HG03135 (cell line): ENCODE results near the gene CEP104.
"Not testable (repeated sequence)": the region's sequence is repeated elsewhere in the genome, so short reads cannot be mapped to it uniquely, and the experiment has no call there.

Experiments
- ATAC-seq: cut with Tn5 transposase; IDR thresholded peaks from one replicate; pipeline ENCODE4 v1.9.1; 2021; ENCODE audit warnings: mild to moderate bottlenecking, moderate library complexity; ENCODE audit not compliant: unreplicated experiment

Gene CEP104

DNA sequence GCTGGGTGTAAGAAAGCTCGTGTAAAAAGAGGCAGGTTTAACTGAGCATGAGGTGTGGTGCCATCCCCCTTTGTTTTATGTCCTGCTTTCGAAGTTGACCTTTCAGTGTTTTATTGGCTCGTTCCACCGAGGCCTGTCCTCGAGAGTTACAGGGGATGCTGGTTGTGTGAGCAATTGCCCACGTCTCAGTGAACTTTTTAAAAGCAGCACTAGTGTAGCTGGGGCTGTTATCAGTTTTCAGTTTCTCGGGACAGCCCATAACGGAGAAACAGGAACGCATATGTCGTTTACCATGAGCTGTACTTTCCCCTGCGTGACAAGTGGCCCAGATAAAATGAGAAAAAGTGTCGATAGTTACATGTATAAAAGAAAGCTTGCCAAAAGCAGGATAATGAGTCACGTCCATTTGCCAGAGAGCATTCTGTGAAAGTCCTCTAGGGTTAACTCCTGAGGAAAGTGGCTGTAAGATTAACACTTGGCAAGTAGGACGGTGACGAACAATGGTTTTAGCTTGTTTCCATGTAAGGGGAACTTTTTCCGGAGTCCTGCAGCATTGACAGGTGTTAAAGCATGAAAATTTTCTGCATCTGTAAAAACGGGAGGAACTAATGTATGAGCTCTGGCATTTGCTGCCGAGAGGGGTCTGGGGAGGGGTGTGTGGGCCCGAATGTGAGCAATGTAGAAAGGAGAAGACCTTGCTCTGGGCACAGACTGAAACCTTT lies 52.9 kb downstream of the CEP104 start:
- ATAC-seq: no peak

- ATAC-seq: not testable (repeated sequence)
These were observed 56.2 kb downstream of the CEP104 start for GRCh38 chr1:3800795-3801194.

- ATAC-seq: no peak
These were observed 56.9 kb downstream of the CEP104 start for GRCh38 chr1:3799976-3800685.

DNA sequence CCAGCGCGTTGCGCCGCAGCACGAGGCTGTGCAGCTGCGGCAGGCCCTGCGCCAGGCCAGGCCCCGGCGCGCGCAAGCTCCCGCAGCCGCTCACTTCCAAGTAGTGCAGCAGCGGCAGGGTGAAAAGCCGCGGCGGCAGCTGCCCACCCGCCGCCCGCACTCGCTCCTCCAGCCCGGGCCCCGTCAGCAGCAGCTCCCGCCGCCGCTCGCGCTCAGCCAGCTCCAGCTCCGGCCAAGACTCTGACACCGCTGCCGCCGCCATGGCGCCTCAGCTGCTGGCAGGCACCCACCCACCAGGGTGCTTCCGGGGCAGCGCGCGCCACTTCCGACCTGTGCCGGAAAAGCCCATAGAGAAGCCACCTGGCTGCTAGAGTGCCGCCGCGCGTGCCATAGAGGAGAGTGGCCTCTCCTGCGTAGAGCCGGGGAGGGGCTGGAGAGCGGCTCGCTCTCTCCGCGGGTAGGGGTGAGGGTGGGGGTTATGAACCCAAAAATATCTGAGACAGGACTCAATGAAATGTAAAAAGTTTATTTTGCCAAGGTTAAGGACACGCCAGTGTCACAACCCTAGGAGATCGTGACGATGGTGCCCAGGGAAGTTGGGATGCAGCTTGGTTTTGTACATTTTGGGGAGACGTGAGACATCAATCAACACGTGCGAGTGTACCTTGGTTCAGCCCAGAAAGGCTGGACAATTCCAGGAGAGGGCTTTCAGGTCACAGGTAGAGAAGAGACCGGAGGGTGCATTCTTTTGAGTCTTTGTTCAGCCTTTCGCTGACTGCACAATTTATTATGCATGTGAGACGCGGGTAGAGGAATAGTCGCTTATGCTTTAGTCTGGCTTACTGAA lies 60.6 kb downstream of the CEP104 start, which contains the start of gene LRRC47:
TSS of gene LRRC47 (minus strand) at position 284 of the 847 bp plus-strand sequence. CDS start at position 262, 22 bp downstream.
- ATAC-seq: peak; percentile 94

- peak; percentile 29 for ATAC-seq
These were observed 61.4 kb downstream of the CEP104 start for GRCh38 chr1:3795453-3796214.

DNA sequence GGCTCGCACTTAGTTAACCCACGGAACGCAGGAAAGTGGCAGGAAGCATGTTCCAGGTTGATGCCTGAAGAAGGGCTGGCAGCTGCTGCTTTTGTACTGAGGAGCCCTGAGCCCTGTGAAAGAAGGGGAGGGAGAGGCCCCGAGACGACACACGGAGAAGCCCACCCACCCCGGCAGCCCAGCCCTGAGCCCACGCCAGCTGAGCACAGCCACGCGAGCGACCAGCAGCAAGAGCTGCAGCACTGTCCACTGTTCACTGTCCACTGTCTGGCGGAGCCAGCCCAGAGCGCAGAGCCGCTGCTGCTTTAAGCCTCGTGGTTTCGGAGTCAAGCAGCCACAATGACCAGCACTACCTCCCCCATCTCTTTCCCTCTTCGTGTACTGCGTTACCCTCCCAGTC lies 66.1 kb downstream of the CEP104 start:
- no peak for ATAC-seq

GRCh38 chr1:3790500-3790923 lies 66.5 kb downstream of the CEP104 start:
- no peak for ATAC-seq

DNA sequence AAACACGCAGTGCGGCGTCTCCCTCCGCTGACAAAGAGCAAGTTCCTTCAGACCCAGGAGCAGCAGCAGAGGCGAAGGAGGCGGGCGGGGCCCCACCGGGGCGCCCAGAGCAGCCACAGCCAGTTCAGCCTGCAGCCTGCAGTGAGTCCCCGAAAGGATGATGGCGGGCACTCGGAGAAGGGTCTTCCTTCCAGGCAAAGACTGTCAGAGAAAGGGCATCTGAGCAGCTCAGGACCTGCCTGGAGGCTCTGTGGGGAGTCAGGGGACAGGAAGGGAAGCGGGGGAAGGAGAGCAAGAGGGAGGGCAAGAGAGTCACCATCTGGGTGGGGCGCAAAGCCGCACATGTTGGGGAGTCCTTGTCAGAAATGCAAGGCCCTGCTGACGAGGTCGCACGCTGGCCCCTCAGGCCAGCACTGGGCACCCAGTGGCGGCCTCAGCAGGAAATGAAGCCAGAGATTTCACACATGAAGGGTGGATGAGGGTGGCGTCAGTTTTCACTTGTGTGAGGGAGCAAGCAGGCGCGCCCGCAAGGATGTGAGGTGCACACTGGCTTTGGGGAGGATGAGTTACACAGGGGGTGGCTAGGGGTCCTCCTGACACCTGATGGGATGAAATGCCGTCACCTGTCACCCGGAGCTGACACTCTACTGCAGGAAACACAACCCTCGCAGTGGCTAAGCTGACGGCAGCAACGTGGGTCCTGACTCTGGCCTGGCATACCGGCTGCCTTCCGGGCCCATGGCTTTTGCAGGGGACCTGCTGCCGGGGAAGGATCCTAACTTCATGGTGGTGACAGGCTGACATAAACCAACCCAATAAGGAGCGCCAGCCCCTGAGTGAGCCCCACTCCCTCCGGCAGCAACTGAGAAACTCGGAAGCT lies 67.3 kb downstream of the CEP104 start:
- no peak for ATAC-seq

- no peak for ATAC-seq
These were observed 68.1 kb downstream of the CEP104 start for GRCh38 chr1:3788756-3789420.

GRCh38 chr1:3787745-3788605 lies 69.0 kb downstream of the CEP104 start:
- no peak for ATAC-seq

DNA sequence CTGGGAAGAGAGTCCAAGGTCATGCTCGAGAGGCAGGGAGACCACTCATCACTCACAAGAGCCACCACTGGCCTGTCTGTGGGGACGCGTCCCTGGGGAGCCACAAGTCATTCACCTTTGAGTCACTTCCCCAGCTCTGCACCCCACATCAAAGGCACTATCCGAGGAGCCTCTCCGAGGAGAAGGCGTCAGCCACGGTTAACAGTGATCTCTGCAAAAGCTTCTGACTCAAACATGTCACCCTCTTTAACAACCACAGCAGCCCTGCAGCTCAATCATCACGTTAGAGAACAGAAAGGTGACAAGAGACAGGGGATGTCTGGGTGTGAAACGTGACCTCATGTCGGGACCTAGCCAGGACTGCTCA lies 69.7 kb downstream of the CEP104 start:
- no peak for ATAC-seq

- no peak for ATAC-seq
These were observed 70.3 kb downstream of the CEP104 start for GRCh38 chr1:3786468-3787348.

- no peak for ATAC-seq
These were observed 71.4 kb downstream of the CEP104 start for GRCh38 chr1:3785456-3786157.

GRCh38 chr1:3785045-3785444 lies 72.0 kb downstream of the CEP104 start:
- no peak for ATAC-seq

- ATAC-seq: no peak
These were observed 73.1 kb downstream of the CEP104 start for GRCh38 chr1:3783651-3784474.

GRCh38 chr1:3780901-3781300 lies 76.1 kb downstream of the CEP104 start:
- no peak for ATAC-seq
